ENCODE data around the gene LARGE2.

LARGE2 gene

GRCh38 chr11:45927332-45927683 is 4.9 kb downstream of the LARGE2 start:
- TF ChIP-seq, protein P1, sequence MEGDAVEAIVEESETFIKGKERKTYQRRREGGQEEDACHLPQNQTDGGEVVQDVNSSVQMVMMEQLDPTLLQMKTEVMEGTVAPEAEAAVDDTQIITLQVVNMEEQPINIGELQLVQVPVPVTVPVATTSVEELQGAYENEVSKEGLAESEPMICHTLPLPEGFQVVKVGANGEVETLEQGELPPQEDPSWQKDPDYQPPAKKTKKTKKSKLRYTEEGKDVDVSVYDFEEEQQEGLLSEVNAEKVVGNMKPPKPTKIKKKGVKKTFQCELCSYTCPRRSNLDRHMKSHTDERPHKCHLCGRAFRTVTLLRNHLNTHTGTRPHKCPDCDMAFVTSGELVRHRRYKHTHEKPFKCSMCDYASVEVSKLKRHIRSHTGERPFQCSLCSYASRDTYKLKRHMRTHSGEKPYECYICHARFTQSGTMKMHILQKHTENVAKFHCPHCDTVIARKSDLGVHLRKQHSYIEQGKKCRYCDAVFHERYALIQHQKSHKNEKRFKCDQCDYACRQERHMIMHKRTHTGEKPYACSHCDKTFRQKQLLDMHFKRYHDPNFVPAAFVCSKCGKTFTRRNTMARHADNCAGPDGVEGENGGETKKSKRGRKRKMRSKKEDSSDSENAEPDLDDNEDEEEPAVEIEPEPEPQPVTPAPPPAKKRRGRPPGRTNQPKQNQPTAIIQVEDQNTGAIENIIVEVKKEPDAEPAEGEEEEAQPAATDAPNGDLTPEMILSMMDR (IDR thresholded peaks at IDR 0.05; ENCODE audit: low read depth, low read length): no peak
- no peak overlapping the region for H3K4me3 ChIP-seq (ENCODE audit: low read depth, low read length)

GRCh38 chr11:45927684-45928413 is 5.4 kb downstream of the LARGE2 start:
- no peak overlapping the region for H3K4me3 ChIP-seq (ENCODE audit: low read depth, low read length)
- TF ChIP-seq, protein P1 (IDR thresholded peaks at IDR 0.05; ENCODE audit: low read depth, low read length): no peak

DNA sequence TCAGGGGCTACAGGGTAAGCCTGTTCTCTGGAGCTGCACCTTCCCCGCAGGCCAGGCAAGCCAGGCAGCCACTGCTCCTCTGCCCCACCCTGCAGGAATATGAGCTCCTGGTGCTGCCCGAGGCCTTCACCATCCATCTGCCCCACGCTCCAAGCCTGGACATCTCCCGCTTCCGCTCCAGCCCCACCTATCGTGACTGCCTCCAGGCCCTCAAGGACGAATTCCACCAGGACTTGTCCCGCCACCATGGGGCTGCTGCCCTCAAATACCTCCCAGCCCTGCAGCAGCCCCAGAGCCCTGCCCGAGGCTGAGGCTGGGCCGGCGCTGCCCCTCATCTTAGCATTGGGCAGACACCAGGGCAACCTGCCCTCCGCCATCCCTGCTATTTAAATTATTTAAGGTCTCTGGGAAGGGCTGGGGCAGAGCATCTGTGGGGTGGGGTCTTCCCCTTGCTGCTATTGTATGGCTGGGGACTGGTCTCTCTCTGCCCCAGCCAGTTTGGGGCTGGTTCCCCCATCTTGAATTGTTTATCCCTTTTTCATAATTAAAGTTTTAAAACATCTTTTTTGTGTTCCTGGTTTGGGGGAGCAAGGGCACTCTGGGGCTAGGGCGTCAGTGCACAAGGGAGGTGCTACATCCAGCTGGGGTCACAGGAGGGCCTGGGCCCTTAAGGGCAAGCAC is 6.2 kb downstream of the LARGE2 start:
- H3K4me3 ChIP-seq (ENCODE audit: low read depth, low read length): no peak overlapping the region
- TF ChIP-seq, protein P1 (IDR thresholded peaks at IDR 0.05; ENCODE audit: low read depth, low read length): no peak

- TF ChIP-seq, protein P1 (IDR thresholded peaks at IDR 0.05; ENCODE audit: low read depth, low read length): no peak
Observed at GRCh38 chr11:45929486-45930030, 7.1 kb downstream of the LARGE2 start.

GRCh38 chr11:45930031-45930794 is 7.8 kb downstream of the LARGE2 start:
- TF ChIP-seq, protein P1 (IDR thresholded peaks at IDR 0.05; ENCODE audit: low read depth, low read length): no peak
- H3K4me3 ChIP-seq (ENCODE audit: low read depth, low read length): no peak overlapping the region

More at GRCh38 chr11:45929486-45930030, 7.1 kb downstream of the LARGE2 start:
- H3K4me3 ChIP-seq (ENCODE audit: low read depth, low read length): no peak overlapping the region

DNA sequence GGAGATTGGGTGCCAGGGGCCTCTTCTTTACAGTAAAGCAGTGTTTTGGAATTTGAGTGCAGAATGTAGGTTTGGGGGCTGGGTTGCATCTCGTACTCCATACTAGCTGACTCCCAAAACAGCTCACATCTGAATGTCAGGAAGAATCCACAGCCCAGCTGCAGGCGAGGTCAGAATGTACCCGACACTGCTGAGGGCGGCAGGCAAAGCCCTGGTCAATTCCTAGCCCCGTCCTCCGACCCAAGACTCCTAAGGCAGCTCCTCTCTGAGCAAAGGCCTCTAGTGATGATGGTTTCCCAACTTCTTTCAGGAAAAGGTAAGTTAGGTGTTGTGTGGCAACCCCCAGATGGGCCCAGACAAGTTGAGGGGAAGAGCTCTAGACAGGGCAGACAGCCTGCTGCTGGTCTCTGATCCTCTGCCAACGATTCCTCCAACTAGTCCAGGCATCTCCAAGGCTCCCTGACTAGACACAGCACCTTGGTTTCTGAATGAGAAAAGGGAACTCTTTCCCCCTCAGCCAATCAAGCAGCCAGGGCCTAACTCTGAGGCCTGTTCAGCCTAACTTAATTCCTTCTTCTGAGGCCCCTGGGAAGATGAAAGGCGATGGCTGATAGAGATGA is 8.6 kb downstream of the LARGE2 start:
- H3K4me3 ChIP-seq (ENCODE audit: low read depth, low read length): no peak overlapping the region
- TF ChIP-seq, protein P1 (IDR thresholded peaks at IDR 0.05; ENCODE audit: low read depth, low read length): no peak
